GM12878 (cell line): ENCODE data around the gene CORO7. TPM values are rescaled to one million over a fixed set of nuclear protein-coding genes. Genes with fewer than 3 reads are reported as not detected.
A peak's percentile ranks its signal among the peaks of the same experiment; 100 is the strongest.

ENCODE experiments used
- ATAC-seq: fragments of 200-7000 bp; cut with Tn5 transposase; 3 replicates; pipeline ENCODE4 v1.9.1; 2020; ENCODE audit warnings: mild to moderate bottlenecking, moderate library complexity
- BruUV-seq: library from RNA; stranded (reverse); fragments of 400-500 nt; replicated peaks from 2 replicates; lab custom pipeline; 2021; lab: Mats Ljungman, UMichigan
- CTCF ChIA-PET: fragments of 300-600 bp; sonication (Branson Sonifier 250); formaldehyde crosslinking; extraction: SDS; loops from one replicate; lab custom pipeline; 2021; ENCODE audit warnings: inconsistent platforms; lab: Yijun Ruan, JAX
- POLR2A ChIA-PET: fragments of 350-600 bp; formaldehyde crosslinking; extraction: SDS; loops from one replicate; lab custom pipeline; 2021; ENCODE audit warnings: inconsistent platforms; lab: Charles Lee
- RAD21 ChIA-PET: fragments of 300-600 bp; sonication (Branson Sonifier 250); formaldehyde crosslinking; loops from one replicate; lab custom pipeline; 2023; ENCODE audit warnings: antibody characterized with exemption; ENCODE audit not compliant: unreplicated experiment; lab: Charles Lee
- SMC1A ChIA-PET: fragments of 300-600 bp; sonication (Branson Sonifier 250); formaldehyde crosslinking; loops from one replicate; lab custom pipeline; 2023; ENCODE audit not compliant: unreplicated experiment, uncharacterized antibody; lab: Charles Lee
- DNase-seq: peaks from one replicate; pipeline ENCODE4 v3.0.0-alpha.2; 2011; ENCODE audit warnings: low read depth, low spot score
- FAIRE-seq: peaks from 3 replicates; lab custom pipeline; 2011; peaks lifted over from hg19 to GRCh38; lab: Jason Lieb, UNC
- H2AFZ ChIP-seq: 2 replicates; pipeline ENCODE4 v1.6.0; 2011; ENCODE audit warnings: low read depth, low read length, control low read depth; ENCODE audit not compliant: control insufficient read depth
- H3K27ac ChIP-seq: 2 replicates; pipeline ENCODE4 v1.5.1; 2011; ENCODE audit warnings: control low read depth; ENCODE audit not compliant: control insufficient read depth, insufficient read depth
- H3K27me3 ChIP-seq, 2 experiments: replicated peaks in 1 of 2; 2 replicates each; pipeline versions ENCODE4 v1.6.0 to v1.6.1; 2011; ENCODE audit warnings: low read length in 1 of 2; ENCODE audit not compliant: control insufficient read depth in 2 of 2, insufficient read depth in 2 of 2
- H3K36me3 ChIP-seq, 2 experiments: 2 replicates each; pipeline ENCODE4 v1.5.1; 2011; ENCODE audit warnings: low read length in 1 of 2; ENCODE audit not compliant: control insufficient read depth in 2 of 2, insufficient read depth in 2 of 2
- H3K4me1 ChIP-seq: 2 replicates; pipeline ENCODE4 v1.6.1; 2011; ENCODE audit warnings: mild to moderate bottlenecking, low read length, moderate library complexity, mixed read lengths; ENCODE audit not compliant: control insufficient read depth, insufficient read depth
- H3K4me2 ChIP-seq: 2 replicates; pipeline ENCODE4 v1.6.0; 2011; ENCODE audit warnings: control low read depth; ENCODE audit not compliant: control insufficient read depth, insufficient read depth
- H3K4me3 ChIP-seq: fragments of 200-600 bp; sonication (generic); 2 replicates; pipeline ENCODE4 v1.5.1; 2016
- H3K79me2 ChIP-seq: 2 replicates; pipeline ENCODE4 v1.6.0; 2011; ENCODE audit warnings: low read length; ENCODE audit not compliant: control insufficient read depth, insufficient read depth
- H3K9ac ChIP-seq: 2 replicates; pipeline ENCODE4 v1.8.0; 2011; ENCODE audit warnings: low read length, control low read depth, mixed read lengths; ENCODE audit not compliant: control insufficient read depth, insufficient read depth
- H3K9me3 ChIP-seq: replicated peaks from 3 replicates; pipeline ENCODE4 v1.5.1; 2011; ENCODE audit warnings: mild to moderate bottlenecking, low read length; ENCODE audit not compliant: control insufficient read depth, insufficient read depth
- H4K20me1 ChIP-seq: 2 replicates; pipeline ENCODE4 v1.6.0; 2011; ENCODE audit not compliant: control insufficient read depth, insufficient read depth
- BCL11A ChIP-seq: IDR thresholded peaks from 2 replicates; pipeline ENCODE4 v1.6.1; 2011; ENCODE audit warnings: low read depth, low read length
- CHD2 ChIP-seq: IDR thresholded peaks from 2 replicates; pipeline ENCODE4 v1.6.1; 2011; ENCODE audit warnings: low read depth, low read length, improper control_type of control experiment, borderline replicate concordance
- NFIC ChIP-seq: IDR thresholded peaks from 2 replicates; pipeline ENCODE4 v1.6.1; 2012; ENCODE audit warnings: low read depth, mild to moderate bottlenecking, inconsistent platforms, low read length, moderate library complexity
- POLR2A ChIP-seq: IDR thresholded peaks from 2 replicates; pipeline ENCODE4 v1.6.1; 2011; ENCODE audit warnings: low read depth, mild to moderate bottlenecking, low read length
- POLR2AphosphoS5 ChIP-seq: IDR thresholded peaks from 2 replicates; pipeline ENCODE4 v1.6.1; 2011; ENCODE audit warnings: mild to moderate bottlenecking, low read length, inconsistent platforms
- RB1 ChIP-seq: fragments of 450-650 bp; formaldehyde crosslinking; IDR thresholded peaks from 2 replicates; pipeline ENCODE4 v1.6.1; 2017; ENCODE audit warnings: mild to moderate bottlenecking, borderline replicate concordance
- SUPT20H ChIP-seq: IDR thresholded peaks from 2 replicates; pipeline ENCODE4 v1.6.1; 2011; ENCODE audit warnings: low read depth, mild to moderate bottlenecking, low read length, moderate library complexity, borderline replicate concordance; ENCODE audit not compliant: control insufficient read depth
- WGBS: methylation state at CpG from one replicate; pipeline ENCODE4 v1.1.6; 2016; ENCODE audit warnings: low lambda C conversion rate; ENCODE audit not compliant: insufficient replicate concordance, insufficient coverage; ENCODE audit errors: missing lambda C conversion rate; 5-methylcytosine and 5-hydroxymethylcytosine counted together
- in situ Hi-C: fragments of 300-500 bp; cut with MboI; formaldehyde crosslinking; loops from 9 replicates; pipeline ENCODE4 v1.14.3; 2018; ENCODE audit warnings: mixed read lengths
- intact Hi-C: fragments of 100-400 bp; cut with micrococcal nuclease; formaldehyde crosslinking; loops from one replicate; pipeline ENCODE4 v1.14.2; 2022; ENCODE audit not compliant: unreplicated experiment
- polyA plus RNA-seq, 11 experiments: library from polyadenylated mRNA; depleted of rRNA in 4 of 11; unstranded in 6 of 11; stranded (reverse) in 5 of 11; fragments of >200 nt; fragmentation: Nextera tagmentation in 4 of 11; fragmentation: Illumina TruSeq in 1 of 11; extraction: Ambion mirVana in 4 of 11; extraction: Trizol in 1 of 11; gene quantifications; 1 replicate in 1 of 11; 2 replicates in 10 of 11; pipeline versions ENCODE4 v1.2.1 to v1.2.3, GENCODE V29; 2011 to 2016; ENCODE audit warnings: inconsistent platforms in 2 of 11, missing spikeins in 2 of 11, low read depth in 1 of 11
- total RNA-seq, 4 experiments: library from RNA; depleted of rRNA in 3 of 4; stranded (reverse); fragments of >200 nt in 3 of 4; fragmentation: Illumina TruSeq in 1 of 4; extraction: Trizol in 1 of 4; gene quantifications; 2 replicates each; pipeline versions ENCODE4 v1.2.1 to v1.2.3, GENCODE V29; 2013 to 2021
- TF ChIP-seq, protein P1 (sequence below): fragments of 450-650 bp; IDR thresholded peaks from 2 replicates; pipeline ENCODE4 v1.6.1; 2016; ENCODE audit warnings: mild to moderate bottlenecking

The CORO7 gene
- total and polyA plus RNA-seq, 10 of the 15 experiments (the other 5 are each of a cell fraction or from before 2014, with no cell fraction given) = 0.64 to 89.2 (median 43.7) TPM

DNA sequence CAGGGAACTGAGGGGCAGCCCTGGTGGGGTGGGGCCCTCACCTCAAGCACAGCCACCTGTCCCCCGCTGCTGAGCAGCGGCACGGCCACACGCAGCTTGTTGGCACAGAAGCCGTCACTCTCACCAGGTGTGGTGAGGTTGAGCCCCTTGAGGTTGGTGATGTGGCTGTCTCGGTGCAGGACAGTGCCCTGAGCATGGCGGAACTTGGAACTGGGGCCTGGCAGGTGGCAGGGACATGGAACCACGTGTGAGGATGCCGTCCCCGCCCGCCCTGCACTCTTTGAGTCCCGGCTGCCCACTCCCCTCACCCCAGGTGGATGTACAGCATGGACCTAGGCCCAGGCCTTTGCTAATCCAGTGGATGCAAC is 54.5 kb downstream of the CORO7 start:
- in situ Hi-C loops = loop anchor here (5.0 kb wide), 1 partner anchor 35 kb away; no protein-coding TSS in a partner anchor
- H3K27me3 ChIP-seq = no peaks in the 10 kb centered on the region
- no peak for TF ChIP-seq CHD2
- no peak for TF ChIP-seq RB1
- no peaks in the 10 kb centered on the region for H3K79me2 ChIP-seq
- H3K9ac ChIP-seq = no peak overlapping the region
- ChIA-PET SMC1A (no interaction called here), CTCF (interaction anchor here (1.8 kb wide), 1 partner anchor 41 kb away, joined by 5 read pairs; no protein-coding TSS in a partner anchor), RAD21 (no interaction called here), POLR2A (no interaction called here)
- DNase-seq = no peak
- no TSS peak for BruUV-seq
- no peak overlapping the region for H3K27ac ChIP-seq
- H3K4me2 ChIP-seq = no peak overlapping the region
- no peak for FAIRE-seq
- 91% methylated on average over 8 of the region's 12 CpGs for WGBS
- no peak overlapping the region for H3K4me3 ChIP-seq
- intact Hi-C loops = no loop called here
- no peak for ATAC-seq
- H2AFZ ChIP-seq = no peak overlapping the region
- no peaks in the 10 kb centered on the region for H3K9me3 ChIP-seq
- peaks cover 4 to 37% of the 10 kb centered on the region in 2 experiments; a peak in 2 of 4 replicates for H3K36me3 ChIP-seq
- peaks cover 7% of the 10 kb centered on the region for H3K4me1 ChIP-seq
- H4K20me1 ChIP-seq = no peaks in the 10 kb centered on the region

DNA sequence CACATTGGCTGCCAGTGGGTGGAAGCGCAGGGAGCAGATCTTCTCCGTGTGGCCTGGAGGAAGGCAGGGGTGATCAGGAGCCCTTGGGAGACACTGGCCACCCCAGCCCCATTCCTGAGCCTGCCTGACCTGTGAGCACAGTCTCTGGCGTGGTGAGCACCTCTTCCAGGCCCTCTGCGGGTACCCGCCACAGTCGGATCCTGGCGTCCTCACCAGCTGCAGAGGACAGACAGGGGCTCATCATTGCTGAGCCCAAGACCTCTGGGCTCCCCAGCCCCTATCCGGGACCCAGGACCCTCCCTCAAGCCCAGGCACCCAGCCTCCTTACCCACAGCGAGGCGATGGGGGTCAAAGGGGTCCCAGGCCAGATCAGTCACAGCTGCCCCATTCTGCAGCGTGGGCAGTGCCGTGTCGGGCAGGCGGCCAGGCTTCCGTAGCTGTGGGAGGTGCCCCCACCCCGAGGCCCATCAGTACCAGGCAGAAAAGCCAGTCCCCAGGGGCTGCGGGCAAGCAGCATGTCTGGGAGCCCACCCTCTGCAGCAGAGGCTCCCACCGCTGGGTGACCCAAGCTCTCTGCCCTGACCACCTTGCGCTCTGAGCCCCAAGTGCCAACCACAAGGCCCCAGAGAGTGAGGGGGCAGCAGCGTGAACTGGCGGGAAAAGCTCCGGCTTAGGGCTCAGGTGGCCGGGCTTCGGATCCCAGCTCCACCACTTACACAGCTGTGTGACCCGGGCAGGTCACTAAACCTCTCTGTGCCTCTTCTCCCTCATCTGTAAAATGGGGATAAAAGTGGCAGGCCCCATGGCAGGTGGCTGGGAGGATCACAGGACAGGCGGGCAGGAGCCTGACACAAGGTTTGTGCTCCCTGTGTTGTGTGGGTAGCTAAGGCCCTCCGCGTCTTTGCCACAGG is 55.1 kb downstream of the CORO7 start:
- no peak for TF ChIP-seq POLR2AphosphoS5
- no peak for TF ChIP-seq BCL11A
- TF ChIP-seq SUPT20H = no peak
- TF ChIP-seq, protein P1, sequence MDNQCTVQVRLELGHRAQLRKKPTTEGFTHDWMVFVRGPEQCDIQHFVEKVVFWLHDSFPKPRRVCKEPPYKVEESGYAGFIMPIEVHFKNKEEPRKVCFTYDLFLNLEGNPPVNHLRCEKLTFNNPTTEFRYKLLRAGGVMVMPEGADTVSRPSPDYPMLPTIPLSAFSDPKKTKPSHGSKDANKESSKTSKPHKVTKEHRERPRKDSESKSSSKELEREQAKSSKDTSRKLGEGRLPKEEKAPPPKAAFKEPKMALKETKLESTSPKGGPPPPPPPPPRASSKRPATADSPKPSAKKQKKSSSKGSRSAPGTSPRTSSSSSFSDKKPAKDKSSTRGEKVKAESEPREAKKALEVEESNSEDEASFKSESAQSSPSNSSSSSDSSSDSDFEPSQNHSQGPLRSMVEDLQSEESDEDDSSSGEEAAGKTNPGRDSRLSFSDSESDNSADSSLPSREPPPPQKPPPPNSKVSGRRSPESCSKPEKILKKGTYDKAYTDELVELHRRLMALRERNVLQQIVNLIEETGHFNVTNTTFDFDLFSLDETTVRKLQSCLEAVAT = no peak
- no peak for TF ChIP-seq NFIC
- TF ChIP-seq POLR2A = 0 out of 2 replicates have a peak, but pooled peaks have one; percentile 18
- no peak overlapping the region for H3K4me3 ChIP-seq
- H3K27ac ChIP-seq = no peak overlapping the region
- intact Hi-C loops (no loop called here), in situ Hi-C loops (loop anchor here (5.0 kb wide), 1 partner anchor 36 kb away; no protein-coding TSS in a partner anchor)
- H4K20me1 ChIP-seq = no peaks in the 10 kb centered on the region
- SMC1A ChIA-PET = no interaction called here
- peaks cover 7% of the 10 kb centered on the region for H3K4me1 ChIP-seq
- no peaks in the 10 kb centered on the region for H3K27me3 ChIP-seq
- H2AFZ ChIP-seq = no peak overlapping the region
- POLR2A ChIA-PET = no interaction called here
- peaks cover 4 to 35% of the 10 kb centered on the region in 2 experiments; a peak in 3 of 4 replicates for H3K36me3 ChIP-seq
- no peak for ATAC-seq
- H3K79me2 ChIP-seq = no peaks in the 10 kb centered on the region
- RAD21 ChIA-PET = no interaction called here
- DNase-seq = no peak
- no peak overlapping the region for H3K9ac ChIP-seq
- H3K4me2 ChIP-seq = no peak overlapping the region
- no TSS peak for BruUV-seq
- H3K9me3 ChIP-seq = no peaks in the 10 kb centered on the region
- 97% methylated on average over 28 of the region's 28 CpGs for WGBS
- no peak for FAIRE-seq
- CTCF ChIA-PET = interaction anchor here (1.8 kb wide), 1 partner anchor 42 kb away, joined by 5 read pairs; no protein-coding TSS in a partner anchor
